ENCODE measurements around the gene LMO1. TPM values are rescaled to one million over a fixed set of nuclear protein-coding genes. Genes with fewer than 3 reads are reported as not detected.

The LMO1 gene
- total RNA-seq, 3 donors from 2014 or later (not counting 1 experiment from before 2014, with no cell fraction given) = not detected

Other genes with a start within 250 kb of the LMO1 start
- gene TUB, start 182.7 kb downstream of the LMO1 start, total RNA-seq = not detected
- 1 to 10 TPM; 3.5 to 4.7 (median 3.6) TPM for gene RIC3, start 94.9 kb downstream of the LMO1 start, total RNA-seq